ENCODE measurements around the gene RMI1. TPM values are rescaled to one million over a fixed set of nuclear protein-coding genes. Genes with fewer than 3 reads are reported as not detected.

The RMI1 gene
- total and polyA plus RNA-seq, 2 of the 8 experiments (the other 6 are each of a cell fraction or from before 2014, with no cell fraction given), result 3.0 to 34.1 TPM

- ChIA-PET POLR2A (ENCODE audit: partially characterized antibody) (interaction anchor here (1.2 kb wide), 2 partner anchors 14 to 45 kb away, joined by 4 to 5 read pairs; partner anchors contain the start of genes HNRNPK and KIF27), CTCF (ENCODE audit: partially characterized antibody) (interaction anchor here (1.0 to 2.9 kb wide), 4 partner anchors 10 to 360 kb away, joined by 3 to 9 read pairs (median 4); partner anchors contain the start of gene KIF27)
- no peaks in the 10 kb centered on the region for H3K79me2 ChIP-seq (ENCODE audit: control insufficient read depth in 1 of 2, insufficient read depth in 2 of 2, low read length in 2 of 2)
- no peak overlapping the region for H2BK12ac ChIP-seq (ENCODE audit: low read depth, low read length)
- H3K4me1 ChIP-seq (replicated peaks in 1 of 4; ENCODE audit: control insufficient read depth in 3 of 4, insufficient read depth in 4 of 4, low read length in 3 of 4), result peaks cover 0 to 6% (median 2%) of the 10 kb centered on the region in 4 experiments; a peak in 4 of 7 replicates
- H3K23ac ChIP-seq (ENCODE audit: insufficient read length), result no peak overlapping the region
- no peaks in the 10 kb centered on the region for H4K20me1 ChIP-seq (replicated peaks in 1 of 2; ENCODE audit: control insufficient read depth in 1 of 2, insufficient read depth in 2 of 2, low read length in 2 of 2)
- no peak overlapping the region for H2BK20ac ChIP-seq (ENCODE audit: low read length)
- H3K56ac ChIP-seq (replicated peaks; ENCODE audit: insufficient read length, low read depth, low read length), result no peak overlapping the region
- H3K18ac ChIP-seq (ENCODE audit: extremely low read depth, low read length), result no peak overlapping the region
- no peak overlapping the region for H2BK120ac ChIP-seq (replicated peaks; ENCODE audit: low read depth, low read length)
- no peak overlapping the region for H2BK15ac ChIP-seq (ENCODE audit: low read length)
- H3K27ac ChIP-seq (ENCODE audit: low read depth, low read length), result no peak overlapping the region
- H3K9ac ChIP-seq (replicated peaks in 1 of 4; ENCODE audit: extremely low read depth in 1 of 4, low read depth in 3 of 4, low read length in 3 of 4), result no peak overlapping the region
- H4K91ac ChIP-seq (replicated peaks; ENCODE audit: insufficient read length, low read length), result no peak overlapping the region
- H3K79me1 ChIP-seq (ENCODE audit: low read depth, low read length), result no peaks in the 10 kb centered on the region
- no peak overlapping the region for H3K4ac ChIP-seq (replicated peaks; ENCODE audit: insufficient read length, low read depth, low read length)
- WGBS, 2 experiments (ENCODE audit: extremely low coverage in 1 of 2, insufficient coverage in 1 of 2, insufficient read length in 1 of 2, insufficient replicate concordance in 2 of 2, low coverage in 1 of 2, low lambda C conversion rate in 2 of 2, missing lambda C conversion rate in 1 of 2), result 93% methylated on average over 4 of the region's 5 CpGs; no CpG with 5 or more reads in 1 of the 2 experiments
- no peaks in the 10 kb centered on the region for H3K27me3 ChIP-seq (replicated peaks in 1 of 4; ENCODE audit: control insufficient read depth in 3 of 4, extremely low read depth in 1 of 4, insufficient read depth in 3 of 4, low read length in 3 of 4)
- no peak overlapping the region for H2BK5ac ChIP-seq (ENCODE audit: low read depth, low read length)
- H3K36me3 ChIP-seq (ENCODE audit: control insufficient read depth in 2 of 4, insufficient read depth in 4 of 4, low read length in 3 of 4), result no peaks in the 10 kb centered on the region
- H4K5ac ChIP-seq (ENCODE audit: insufficient read length, low read depth, low read length), result no peak overlapping the region
- no peak for FAIRE-seq
- no peaks in the 10 kb centered on the region for H3K9me3 ChIP-seq (ENCODE audit: insufficient read depth in 2 of 2, low read depth in 1 of 2, low read length in 1 of 2)
- H3K4me3 ChIP-seq (ENCODE audit: extremely low read depth in 1 of 4, insufficient read depth in 2 of 4, low read depth in 3 of 4, low read length in 4 of 4), result no peak overlapping the region
- no peak overlapping the region for H2AK5ac ChIP-seq (ENCODE audit: low read depth, low read length)
- H4K8ac ChIP-seq (ENCODE audit: extremely low read depth, insufficient read depth, low read length), result no peak overlapping the region
- TF ChIP-seq USF2 (IDR thresholded peaks at IDR 0.05; ENCODE audit: low read length) (no peak), TAF7 (optimal IDR thresholded peaks at IDR 0.05; ENCODE audit: borderline replicate concordance, low read depth, low read length) (no peak)
- peak overlapping the region in 1 of 2 experiments; percentile 3; a peak in 1 of 4 replicates for H3K4me2 ChIP-seq (ENCODE audit: insufficient read depth in 1 of 2, low read depth in 2 of 2, low read length in 2 of 2)
- H3K23me2 ChIP-seq (ENCODE audit: low read depth, low read length), result no peaks in the 10 kb centered on the region
- H3K14ac ChIP-seq (ENCODE audit: insufficient read length), result no peak overlapping the region
- no peak for DNase-seq (ENCODE audit: low read depth in 1 of 2, low spot score in 2 of 2)
- peak overlapping the region; percentile 77; the same call in 1 of the 2 replicates for H2AFZ ChIP-seq (ENCODE audit: low read length)
These were observed 45.9 kb upstream of the RMI1 start for GRCh38 chr9:83934569-83935275.
